ENCODE data around the gene PPP2R2C. TPM values are rescaled to one million over a fixed set of nuclear protein-coding genes. Genes with fewer than 3 reads are reported as not detected.

PPP2R2C gene
- total and polyA plus RNA-seq, 10 of the 15 experiments (the other 5 are each of a cell fraction or from before 2014, with no cell fraction given), result 0.13 to 0.15 TPM; not detected in 8

GRCh38 chr4:6404611-6405396 lies 67.6 kb downstream of the PPP2R2C start:
- H4K20me1 ChIP-seq (ENCODE audit: control insufficient read depth, insufficient read depth), result no peaks in the 10 kb centered on the region
- no peaks in the 10 kb centered on the region for H3K36me3 ChIP-seq (ENCODE audit: control insufficient read depth in 2 of 2, insufficient read depth in 2 of 2, low read length in 1 of 2)
- H3K79me2 ChIP-seq (ENCODE audit: control insufficient read depth, insufficient read depth, low read length), result no peaks in the 10 kb centered on the region
- ATAC-seq (no peak), FAIRE-seq (no peak), DNase-seq (ENCODE audit: low read depth, low spot score) (no peak)
- no peaks in the 10 kb centered on the region for H3K4me1 ChIP-seq (ENCODE audit: control insufficient read depth, insufficient read depth, low read length)
- ChIA-PET CTCF (no interaction called here), SMC1A (ENCODE audit: uncharacterized antibody, unreplicated experiment) (no interaction called here), POLR2A (no interaction called here), RAD21 (ENCODE audit: unreplicated experiment) (no interaction called here)
- intact Hi-C loops (cut with micrococcal nuclease; ENCODE audit: unreplicated experiment) (no loop called here), in situ Hi-C loops (cut with MboI) (no loop called here)
- H3K27me3 ChIP-seq (replicated peaks in 1 of 2; ENCODE audit: control insufficient read depth in 2 of 2, insufficient read depth in 2 of 2, low read length in 1 of 2), result no peaks in the 10 kb centered on the region; a peak in 2 of 4 replicates
- WGBS (ENCODE audit: insufficient coverage, insufficient replicate concordance, low lambda C conversion rate, missing lambda C conversion rate), result 42% methylated on average over 18 of the region's 22 CpGs
- H3K4me3 ChIP-seq, result no peak overlapping the region
- no TSS peak for BruUV-seq (replicated peaks)
- H2AFZ ChIP-seq (ENCODE audit: control insufficient read depth, low read depth, low read length), result no peak overlapping the region
- TF ChIP-seq MTA3 (IDR thresholded peaks at IDR 0.05; ENCODE audit: borderline replicate concordance, low read length) (no peak), MEF2B (IDR thresholded peaks at IDR 0.05; ENCODE audit: partially characterized antibody, poor library complexity, severe bottlenecking) (no peak), TARDBP (IDR thresholded peaks at IDR 0.05; ENCODE audit: borderline replicate concordance) (no peak), TAF1 (IDR thresholded peaks at IDR 0.05; ENCODE audit: borderline replicate concordance, low read depth, low read length) (no peak), JUND (IDR thresholded peaks at IDR 0.05; ENCODE audit: low read depth, low read length) (no peak), LARP7 (IDR thresholded peaks at IDR 0.05) (no peak), HCFC1 (IDR thresholded peaks at IDR 0.05; ENCODE audit: low read length) (no peak), SIN3A (IDR thresholded peaks at IDR 0.05; ENCODE audit: low read depth, low read length) (no peak), ZNF384 (IDR thresholded peaks at IDR 0.05; ENCODE audit: borderline replicate concordance, low read depth, low read length) (no peak), WRNIP1 (IDR thresholded peaks at IDR 0.05; ENCODE audit: borderline replicate concordance, low read depth, low read length) (no peak), KAT2A (conservative IDR thresholded peaks at IDR 0.05; ENCODE audit: control insufficient read depth, low read depth, low read length) (no peak), KDM1A (IDR thresholded peaks at IDR 0.05; ENCODE audit: borderline replicate concordance) (no peak)
- TF ChIP-seq, protein P1, sequence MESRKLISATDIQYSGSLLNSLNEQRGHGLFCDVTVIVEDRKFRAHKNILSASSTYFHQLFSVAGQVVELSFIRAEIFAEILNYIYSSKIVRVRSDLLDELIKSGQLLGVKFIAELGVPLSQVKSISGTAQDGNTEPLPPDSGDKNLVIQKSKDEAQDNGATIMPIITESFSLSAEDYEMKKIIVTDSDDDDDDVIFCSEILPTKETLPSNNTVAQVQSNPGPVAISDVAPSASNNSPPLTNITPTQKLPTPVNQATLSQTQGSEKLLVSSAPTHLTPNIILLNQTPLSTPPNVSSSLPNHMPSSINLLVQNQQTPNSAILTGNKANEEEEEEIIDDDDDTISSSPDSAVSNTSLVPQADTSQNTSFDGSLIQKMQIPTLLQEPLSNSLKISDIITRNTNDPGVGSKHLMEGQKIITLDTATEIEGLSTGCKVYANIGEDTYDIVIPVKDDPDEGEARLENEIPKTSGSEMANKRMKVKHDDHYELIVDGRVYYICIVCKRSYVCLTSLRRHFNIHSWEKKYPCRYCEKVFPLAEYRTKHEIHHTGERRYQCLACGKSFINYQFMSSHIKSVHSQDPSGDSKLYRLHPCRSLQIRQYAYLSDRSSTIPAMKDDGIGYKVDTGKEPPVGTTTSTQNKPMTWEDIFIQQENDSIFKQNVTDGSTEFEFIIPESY (IDR thresholded peaks at IDR 0.05), result no peak
- no peak overlapping the region for H3K9ac ChIP-seq (ENCODE audit: control insufficient read depth, insufficient read depth, low read length)
- no peaks in the 10 kb centered on the region for H3K9me3 ChIP-seq (replicated peaks; ENCODE audit: control insufficient read depth, insufficient read depth, low read length)
- H3K27ac ChIP-seq (ENCODE audit: control insufficient read depth, insufficient read depth), result no peak overlapping the region
- no peak overlapping the region for H3K4me2 ChIP-seq (ENCODE audit: control insufficient read depth, insufficient read depth)

Data from GM12878 (cell line).